Tibial nerve (tissue), 3 donors: ENCODE results near the gene TERB1.

Experiments
- CTCF ChIP-seq, 5 experiments: fragments of 200-600 bp in 3 of 5; fragments of 450-650 bp in 2 of 5; sonication (generic) in 3 of 5; IDR thresholded peaks; one replicate each; pipeline ENCODE4 v1.5.1; 2016 to 2019; ENCODE audit warnings: antibody characterized with exemption in 5 of 5, mild to moderate bottlenecking in 3 of 5, moderate library complexity in 2 of 5
- POLR2A ChIP-seq, 2 donors: fragments of 450-650 bp; IDR thresholded peaks; one replicate each; pipeline ENCODE4 v1.6.1; 2017; ENCODE audit warnings: antibody characterized with exemption in 2 of 2, mild to moderate bottlenecking in 2 of 2, moderate library complexity in 2 of 2

GRCh38 chr16:66750279-66751052 lies 50.9 kb downstream of the TERB1 start:
- TF ChIP-seq CTCF (IDR thresholded peaks at IDR 0.05) (no peak), POLR2A (IDR thresholded peaks at IDR 0.05) (no peak)
